IPS DF 4.7 (cell line): ENCODE results near the gene CD96.
"Not testable (repeated sequence)": the region's sequence is repeated elsewhere in the genome, so short reads cannot be mapped to it uniquely, and the experiment has no call there.

Experiments
- DNase-seq: peaks from one replicate; pipeline ENCODE4 v3.0.0-alpha.2; 2013; ENCODE audit warnings: low spot score; ENCODE audit errors: extremely low read depth

Gene CD96

GRCh38 chr3:111541911-111542483, at the start of gene CD96:
Gene CD96, plus strand, starts transcription at chr3:111542197. Its CDS starts 52 bp downstream, at chr3:111542249.
- no peak for DNase-seq

DNA sequence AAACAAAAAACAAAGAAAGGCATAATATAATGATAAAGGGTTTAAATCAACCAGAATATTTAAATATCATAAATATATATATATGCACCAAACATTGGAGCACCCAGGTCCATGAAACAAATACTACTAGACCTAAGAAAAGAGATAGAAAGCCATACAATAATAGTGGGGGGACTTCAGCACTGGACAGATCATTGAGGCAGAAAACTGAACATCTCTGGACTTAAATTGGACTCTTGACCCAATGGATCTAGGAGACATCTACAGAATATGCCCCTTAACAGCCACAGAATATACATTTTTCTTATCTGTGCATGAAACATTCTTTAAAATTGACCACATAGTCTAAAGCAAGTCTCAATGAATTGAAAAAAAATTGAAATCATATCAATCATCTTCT, 48.7 kb upstream of the CD96 start:
- no peak for DNase-seq

DNA sequence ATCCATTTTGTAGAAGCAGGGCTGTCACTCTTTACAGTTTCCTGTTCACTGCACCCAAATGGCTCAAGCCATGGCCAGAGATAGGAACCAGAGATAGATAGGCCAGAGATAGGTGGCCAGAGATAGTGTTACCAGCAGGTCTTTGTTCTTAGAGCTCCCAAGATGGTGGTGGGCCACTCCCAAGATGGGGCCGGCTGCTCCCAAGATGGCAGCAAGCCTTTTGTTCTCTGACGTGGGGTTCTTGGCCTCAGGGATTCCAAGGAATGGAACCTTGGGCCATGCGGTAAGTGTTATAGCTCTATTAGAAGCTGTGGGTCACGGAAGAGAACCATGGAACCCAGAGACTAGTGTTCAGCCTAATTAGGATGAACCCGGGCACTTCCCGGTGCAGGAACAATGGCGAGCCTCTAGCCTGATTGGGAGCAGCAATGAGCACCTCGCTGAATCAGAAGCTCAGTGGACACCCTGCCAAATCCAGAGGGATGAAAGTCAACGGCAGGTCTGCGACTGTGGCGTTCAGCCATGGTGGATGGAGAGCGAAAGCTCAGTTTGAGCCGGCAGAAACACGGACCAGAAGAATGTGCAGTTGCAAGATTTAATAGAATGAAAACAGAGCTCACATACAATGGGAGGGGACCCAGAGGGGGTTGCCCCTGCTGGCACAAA, 45.0 kb upstream of the CD96 start:
- no peak for DNase-seq

- no peak for DNase-seq
Observed at GRCh38 chr3:111498022-111498421, 44.0 kb upstream of the CD96 start.

GRCh38 chr3:111506435-111506834, 35.6 kb upstream of the CD96 start:
- DNase-seq = no peak

DNA sequence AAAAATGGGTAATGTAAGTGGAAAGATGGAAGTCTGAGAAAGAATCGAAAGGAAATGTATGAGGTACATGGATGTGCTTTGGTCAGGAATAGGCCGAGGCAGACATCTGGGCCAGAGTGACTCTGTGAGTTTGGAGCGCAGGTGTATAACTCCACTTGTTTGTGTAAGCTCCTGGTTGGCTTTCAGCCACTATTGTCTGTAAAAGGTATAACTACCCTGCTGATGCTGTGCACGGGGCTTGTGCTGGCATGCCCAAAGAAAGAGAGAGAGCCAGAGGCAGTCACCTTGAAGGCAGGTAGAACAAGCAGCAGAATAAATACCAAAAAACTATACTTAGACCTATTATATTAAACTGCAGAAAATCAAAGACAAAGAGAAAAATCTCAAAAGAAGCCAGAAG, 32.7 kb upstream of the CD96 start:
- no peak for DNase-seq

- DNase-seq = no peak
Observed at GRCh38 chr3:111517801-111518200, 24.2 kb upstream of the CD96 start.

DNA sequence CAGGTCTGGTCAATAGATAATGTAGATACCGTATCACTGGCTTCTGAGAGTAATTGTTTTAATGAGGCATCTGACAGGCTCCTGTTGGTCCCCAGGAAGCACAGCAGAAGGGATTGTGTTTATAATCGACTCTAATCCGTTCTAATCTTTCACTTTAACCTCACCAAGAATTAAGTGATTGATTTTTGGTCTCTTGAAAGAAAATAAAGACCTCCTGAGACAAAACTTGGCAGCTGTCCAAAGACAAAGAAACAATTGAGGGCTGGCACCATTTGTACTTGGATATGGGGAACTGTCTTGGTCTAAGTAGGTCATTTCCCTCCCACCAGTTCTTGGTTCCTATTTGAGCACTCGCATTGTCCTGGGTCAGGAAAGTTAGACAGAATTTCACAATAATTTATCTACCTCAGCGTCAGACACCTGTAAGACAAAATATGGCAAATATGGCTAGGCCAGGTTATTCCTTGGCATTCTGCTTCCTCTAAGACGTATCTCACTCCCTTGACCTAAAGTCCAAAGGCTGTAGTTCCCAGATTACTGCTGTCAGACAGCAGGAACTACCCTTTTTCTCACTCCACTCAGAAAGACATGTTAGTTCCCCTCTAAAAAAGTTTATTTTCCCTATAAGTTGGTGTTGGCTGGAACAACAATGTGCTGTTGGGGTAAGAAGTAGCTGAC, 22.7 kb upstream of the CD96 start:
- no peak for DNase-seq

- DNase-seq = no peak
Observed at GRCh38 chr3:111521891-111522290, 20.1 kb upstream of the CD96 start.

DNA sequence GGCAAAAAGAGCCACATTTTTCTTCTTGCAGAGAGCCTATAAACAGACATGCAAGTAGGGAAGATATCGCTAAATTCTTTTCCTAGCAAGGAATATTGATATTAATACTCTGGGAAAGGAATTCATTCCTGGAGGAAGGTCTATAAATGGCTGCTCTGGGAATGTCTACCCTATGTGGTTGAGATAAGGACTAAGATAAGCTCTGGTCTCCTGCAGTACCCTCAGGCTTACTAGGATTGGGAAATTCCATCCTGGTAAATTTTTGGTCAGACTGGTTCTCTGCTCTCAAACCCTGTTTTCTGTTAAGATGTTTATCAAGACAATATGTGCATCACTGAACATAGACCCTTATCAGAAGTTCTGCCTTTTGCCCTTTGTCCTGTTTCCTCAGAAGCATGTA, 17.5 kb upstream of the CD96 start:
- not testable (repeated sequence) for DNase-seq

- no peak for DNase-seq
Observed at GRCh38 chr3:111531446-111531845, 10.6 kb upstream of the CD96 start.

DNA sequence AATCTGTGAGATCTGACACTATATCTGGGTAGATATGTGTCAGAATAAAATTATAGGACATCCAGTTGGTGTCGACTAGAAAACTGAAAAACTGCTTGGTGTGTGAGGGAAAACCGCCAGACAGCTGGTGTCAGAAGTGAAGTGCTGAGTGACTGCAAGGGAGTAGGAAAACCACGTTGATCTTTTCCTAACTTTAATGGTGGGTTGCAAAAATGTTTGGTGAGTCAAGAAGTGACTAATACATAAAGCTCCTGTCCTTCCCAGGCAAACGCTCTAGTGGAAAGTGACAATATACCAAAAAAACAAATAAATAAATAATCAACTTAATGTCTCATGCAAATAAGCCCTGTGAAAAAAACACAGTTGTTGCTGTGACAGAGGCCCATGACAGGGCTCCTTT, 7.3 kb upstream of the CD96 start:
- DNase-seq = no peak

- no peak for DNase-seq
Observed at GRCh38 chr3:111538111-111538510, 3.9 kb upstream of the CD96 start.

DNA sequence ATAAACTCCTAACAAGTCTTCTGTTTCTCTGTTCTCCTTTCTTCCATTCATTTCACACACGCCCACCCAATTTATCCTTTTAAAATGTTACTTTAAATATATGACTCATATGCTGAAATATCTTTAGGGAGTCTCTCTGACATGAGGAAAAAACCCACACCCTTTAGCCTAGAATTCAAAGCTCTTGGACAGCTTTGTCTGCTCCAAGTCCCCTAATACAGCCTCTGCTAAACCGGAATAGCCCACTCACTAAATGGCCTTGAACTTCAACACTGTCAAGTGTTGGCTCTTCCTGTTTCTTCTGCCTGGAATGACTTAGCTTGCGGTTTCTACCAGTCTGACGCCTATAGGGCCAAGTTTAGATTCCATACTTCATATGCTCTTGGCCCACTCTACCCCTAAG, 3.3 kb upstream of the CD96 start:
- no peak for DNase-seq

GRCh38 chr3:111539351-111540331, 2.4 kb upstream of the CD96 start:
- DNase-seq = no peak

DNA sequence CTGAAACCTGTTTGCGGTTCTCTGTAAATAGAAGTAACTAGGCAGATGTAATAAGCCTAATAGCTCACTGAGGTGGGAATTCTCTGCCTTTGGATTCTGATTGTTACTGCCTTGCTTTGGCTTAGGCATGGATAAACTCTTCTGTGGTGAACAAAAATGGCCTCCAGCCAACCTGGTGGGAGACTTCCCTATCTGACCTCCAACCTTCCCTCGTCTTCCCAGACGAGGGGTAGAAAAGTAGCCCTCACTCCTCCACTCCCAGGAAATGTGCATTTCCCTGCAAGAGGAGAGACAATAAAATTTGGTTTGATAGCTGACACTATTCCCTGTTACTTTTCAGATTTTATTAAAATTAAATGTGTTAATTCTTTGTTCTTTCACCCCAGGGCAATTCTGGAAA, 606 bp upstream of the CD96 start:
- no peak for DNase-seq

DNA sequence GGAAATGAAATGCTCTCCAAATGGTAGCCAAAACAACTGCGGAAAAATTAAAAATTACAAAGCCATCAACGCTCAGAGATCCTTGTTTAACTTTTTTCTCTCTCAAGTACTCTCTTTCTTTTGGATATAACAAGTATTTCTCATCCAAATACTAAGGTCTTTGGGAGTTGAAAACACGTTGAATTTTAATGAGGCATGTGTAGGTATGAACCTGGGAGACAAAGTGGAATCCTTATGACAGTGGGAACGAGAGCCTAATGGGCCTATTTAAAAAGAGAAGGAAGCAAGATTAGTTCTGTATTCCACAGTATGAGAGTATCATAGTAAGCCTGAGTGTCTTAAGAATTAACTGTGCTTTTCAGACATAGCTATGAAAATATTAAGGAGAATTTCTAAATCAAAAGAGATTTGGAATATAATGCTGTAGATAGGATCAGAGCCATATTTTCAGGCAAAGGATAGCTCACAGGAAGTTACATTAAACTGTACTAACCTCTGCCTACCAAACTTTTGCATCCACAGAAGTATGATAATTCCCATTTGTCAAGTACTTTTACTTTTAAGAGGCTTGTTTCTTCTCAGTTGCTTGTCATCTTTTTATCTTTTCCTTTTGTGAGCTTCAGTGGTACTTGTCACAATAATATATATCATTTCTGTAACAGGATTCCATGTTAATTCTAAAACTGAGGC, 759 bp downstream of the CD96 start:
- no peak for DNase-seq

GRCh38 chr3:111545349-111545748, 3.4 kb downstream of the CD96 start:
- DNase-seq = no peak

GRCh38 chr3:111547631-111548030, 5.6 kb downstream of the CD96 start:
- no peak for DNase-seq

- DNase-seq = no peak
Observed at GRCh38 chr3:111548092-111548491, 6.1 kb downstream of the CD96 start.

DNA sequence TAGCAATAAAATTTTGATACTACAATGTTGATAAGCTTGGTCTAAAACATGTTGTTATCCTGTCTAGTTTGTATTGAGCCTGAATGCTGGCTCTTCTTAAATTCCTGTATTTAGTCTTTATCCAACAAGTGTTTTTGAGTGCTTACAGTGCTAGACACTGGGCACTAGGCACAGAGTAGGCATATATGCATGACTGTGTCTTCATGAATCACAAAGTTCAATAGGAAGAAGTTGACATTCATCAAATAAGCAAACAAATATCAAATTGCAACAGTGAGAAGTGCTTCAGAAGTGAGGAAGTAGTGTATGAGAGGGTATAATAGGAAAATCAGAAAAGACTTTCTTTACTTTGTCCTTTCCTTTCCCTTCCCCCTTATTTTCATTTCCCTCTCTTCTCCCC, 6.8 kb downstream of the CD96 start:
- DNase-seq = no peak
